ENCODE measurements around the gene H2AZ1.
"Not testable (repeated sequence)": the region's sequence is repeated elsewhere in the genome, so short reads cannot be mapped to it uniquely, and the experiment has no call there.

Gene H2AZ1

DNA sequence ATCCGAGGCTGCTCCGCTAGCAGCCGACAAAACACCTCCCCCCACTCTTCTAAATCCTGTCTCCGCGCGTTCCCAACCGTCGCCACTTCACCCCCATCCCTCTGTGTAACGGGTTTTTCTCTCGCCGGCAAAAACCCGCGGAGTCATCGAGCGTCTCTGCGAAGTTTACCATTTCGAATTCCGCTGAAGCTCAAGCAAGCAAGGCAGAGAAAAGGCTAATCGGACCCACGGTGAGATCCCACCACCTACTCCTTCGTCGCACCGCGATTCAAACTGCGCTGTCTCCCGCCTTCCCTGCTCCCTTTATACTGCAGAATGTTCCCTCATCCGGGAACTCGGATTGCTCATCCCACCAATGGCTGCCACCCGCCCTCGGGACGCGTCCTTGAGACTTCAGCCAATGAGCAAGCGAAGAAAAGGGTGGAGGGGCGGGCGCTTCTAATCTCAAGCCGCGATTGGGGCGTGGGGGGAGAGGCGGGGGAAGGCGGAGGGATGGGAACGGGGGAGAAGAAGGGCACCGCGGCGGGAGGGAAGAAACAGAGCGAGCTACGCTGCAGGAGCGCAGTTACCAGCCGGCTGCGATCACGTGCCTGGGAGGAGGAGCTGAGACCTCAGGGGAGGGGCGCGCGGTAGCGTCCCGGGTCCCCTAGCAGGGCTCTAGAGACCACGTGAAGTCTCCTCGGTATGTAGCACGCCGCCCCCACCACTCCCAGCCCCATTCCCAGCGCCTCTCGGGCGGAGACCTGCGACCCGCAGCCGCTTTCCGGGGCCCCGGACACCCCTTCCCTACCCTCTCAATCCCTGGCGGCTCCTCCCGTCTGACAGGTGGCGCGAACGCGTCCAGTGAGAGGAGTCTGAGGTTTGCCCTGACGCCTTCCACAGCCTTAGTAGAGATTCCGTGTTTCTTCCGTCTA, at the start of gene H2AZ1:
TSS of gene H2AZ1 (minus strand) at position 277 of the 914 bp plus-strand sequence. CDS start at position 172, 105 bp downstream.
- DNase-seq = peak; percentile 99

- peak; percentile 16 for DNase-seq
Observed at GRCh38 chr4:99998062-99998867, 48.2 kb upstream of the H2AZ1 start.

DNA sequence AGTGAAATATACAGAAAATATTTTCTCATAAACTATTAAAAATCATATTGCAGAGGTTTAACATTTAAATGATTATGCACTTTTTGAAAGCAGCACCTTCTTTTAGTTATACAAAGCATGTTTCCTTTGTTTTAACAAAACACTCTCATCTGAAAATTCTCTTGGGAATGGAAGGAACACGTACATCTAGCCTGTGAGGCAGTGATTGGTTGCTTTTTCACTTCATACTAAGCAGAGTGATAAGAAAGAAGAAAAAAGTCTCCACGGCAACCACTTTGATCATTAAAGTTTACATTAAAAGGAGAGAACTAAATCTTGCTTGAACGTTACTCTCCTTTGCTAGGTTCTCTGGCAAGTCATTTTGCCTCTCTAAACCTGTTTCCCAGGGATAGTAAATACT, 41.7 kb upstream of the H2AZ1 start:
- DNase-seq = no peak

DNA sequence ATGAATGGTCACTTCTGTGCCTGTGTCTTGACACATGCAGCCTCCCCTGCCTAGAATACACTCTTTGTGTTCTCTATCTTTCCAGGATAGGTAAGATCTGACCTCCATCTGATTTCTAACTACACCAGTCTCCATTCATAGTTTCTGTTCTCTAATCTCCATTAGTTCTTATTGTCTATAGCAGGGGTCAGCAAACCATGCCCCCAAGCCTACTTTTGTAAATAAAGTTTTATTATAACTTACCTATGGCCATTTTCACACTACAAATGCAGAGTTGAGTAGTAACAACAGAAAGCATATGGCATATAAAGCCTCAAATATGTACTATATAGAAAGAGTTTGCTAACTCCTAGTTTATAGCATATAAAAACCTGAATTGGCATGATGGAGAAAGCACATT, 37.6 kb upstream of the H2AZ1 start:
- no peak for DNase-seq

- no peak for DNase-seq
Observed at GRCh38 chr4:99986792-99987191, 36.7 kb upstream of the H2AZ1 start.

GRCh38 chr4:99983289-99983943, 33.3 kb upstream of the H2AZ1 start:
- no peak for DNase-seq

- DNase-seq = no peak
Observed at GRCh38 chr4:99979872-99980271, 29.8 kb upstream of the H2AZ1 start.

DNA sequence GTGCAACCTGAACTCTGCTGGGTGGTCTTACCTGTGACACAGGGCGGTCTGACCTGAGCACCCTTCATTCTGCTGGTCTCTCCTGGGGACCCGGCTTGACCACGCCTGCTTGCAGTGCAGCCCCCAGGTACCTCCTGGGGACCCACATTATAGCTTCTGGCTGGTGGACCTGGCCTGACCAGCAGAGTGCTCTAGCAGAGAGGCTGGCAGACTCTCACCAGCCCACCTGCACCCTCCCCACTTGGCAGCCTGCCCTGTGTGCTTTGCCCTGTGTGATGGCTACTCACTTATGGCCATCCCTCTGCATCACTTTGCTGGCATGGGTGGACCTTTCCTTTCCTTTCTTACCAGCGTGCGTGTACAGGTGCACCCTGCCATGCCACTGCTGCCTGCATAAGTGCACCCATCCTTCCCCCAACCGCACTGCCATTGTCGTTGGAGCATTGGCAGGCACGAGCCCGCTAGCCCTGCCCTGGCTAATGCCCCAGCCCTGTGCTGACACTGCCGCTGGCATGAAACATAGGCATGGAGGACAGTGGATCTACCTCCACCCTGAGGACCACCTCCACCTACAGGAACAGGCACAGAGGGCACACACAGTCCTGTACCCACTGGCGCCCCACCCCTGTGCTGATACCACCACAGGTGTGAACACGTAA, 21.5 kb upstream of the H2AZ1 start:
- no peak for DNase-seq

DNA sequence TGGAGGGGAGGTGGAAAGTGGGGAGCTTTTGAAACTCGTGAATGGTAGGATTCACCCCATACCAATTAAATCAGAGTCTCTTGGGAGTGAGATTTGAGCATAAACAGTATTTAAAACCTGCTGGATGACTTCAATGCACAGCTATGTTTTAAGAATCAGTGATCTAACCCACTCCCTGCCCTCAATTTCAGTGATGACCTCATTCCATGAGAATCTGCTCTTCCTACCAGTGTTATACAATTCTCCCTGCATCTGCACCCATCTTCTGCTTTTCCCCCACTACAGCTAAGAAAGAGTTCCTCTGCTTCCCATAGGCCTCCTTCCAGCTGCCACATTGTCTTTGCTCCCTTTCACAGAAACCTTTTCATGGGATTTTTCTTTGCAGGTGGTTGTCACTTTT, 18.3 kb upstream of the H2AZ1 start:
- no peak for DNase-seq

GRCh38 chr4:99966692-99967091, 16.6 kb upstream of the H2AZ1 start:
- no peak for DNase-seq

DNA sequence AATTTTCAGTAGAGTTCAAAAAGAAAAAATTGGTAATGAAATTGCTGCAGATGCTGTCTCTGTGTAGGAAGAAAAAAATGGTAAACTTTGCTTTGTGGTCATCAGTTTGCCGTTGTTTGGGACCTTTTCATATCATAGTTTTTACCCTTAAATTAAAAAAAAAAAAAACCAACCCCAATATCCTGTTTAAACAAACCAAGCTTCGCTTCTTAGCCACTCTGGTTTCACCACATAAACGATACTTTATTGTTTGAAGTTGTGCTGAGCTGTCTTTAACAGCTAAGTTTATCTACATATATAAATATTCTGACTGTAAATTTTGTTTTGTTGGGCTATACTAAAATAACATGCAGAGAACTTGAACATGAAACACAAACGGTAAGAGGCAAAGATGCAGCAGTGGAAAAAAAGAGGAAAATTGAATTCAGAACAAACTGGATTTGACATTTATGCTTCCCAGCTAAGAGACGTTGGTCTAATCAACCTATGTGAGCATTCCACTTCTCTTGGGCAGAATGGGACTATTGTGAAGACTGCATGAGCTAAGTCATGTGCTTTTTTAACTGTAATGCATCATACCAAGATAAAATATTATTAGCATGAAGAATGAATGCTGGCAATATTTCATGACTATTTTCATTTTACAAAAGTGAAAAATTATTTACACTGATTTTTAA, 15.7 kb upstream of the H2AZ1 start:
- DNase-seq = no peak

DNA sequence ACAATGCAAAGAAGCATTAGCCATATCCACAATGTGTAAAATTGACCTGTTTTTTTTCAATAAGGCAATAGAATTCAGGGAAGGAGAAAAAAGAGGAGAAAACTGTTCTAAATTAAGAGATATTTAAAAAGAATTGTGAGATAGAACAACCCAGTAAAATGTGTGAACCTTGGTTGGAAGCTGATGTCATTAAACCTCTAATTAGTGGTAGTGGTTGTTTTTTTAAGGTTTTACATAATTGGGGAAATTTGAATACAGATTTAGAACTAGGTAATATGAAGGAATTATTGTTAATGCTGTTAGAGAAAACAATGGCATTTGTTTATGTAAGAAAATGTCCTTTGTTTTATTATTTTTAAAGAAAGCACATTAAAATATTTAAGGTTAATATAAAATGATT, 15.1 kb upstream of the H2AZ1 start:
- no peak for DNase-seq

DNA sequence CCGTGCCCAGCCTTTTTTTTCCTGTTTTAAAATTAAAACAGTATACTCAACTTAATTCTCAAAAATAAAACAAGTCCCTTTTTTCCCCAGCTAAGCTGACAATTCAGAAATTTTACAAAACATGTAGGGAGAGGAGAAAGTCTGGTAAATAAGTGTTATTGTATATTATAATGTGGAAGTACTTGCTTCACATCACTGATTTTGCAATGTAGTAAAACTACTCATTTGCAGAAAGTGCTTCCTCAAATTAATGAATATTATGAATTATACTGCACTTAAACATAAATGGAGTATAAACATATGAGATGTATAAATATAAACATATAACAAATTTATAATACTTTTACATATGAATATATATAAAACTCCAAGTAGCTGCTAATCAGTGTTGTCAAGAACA, 11.6 kb upstream of the H2AZ1 start:
- DNase-seq = no peak

- DNase-seq = no peak
Observed at GRCh38 chr4:99960648-99961047, 10.6 kb upstream of the H2AZ1 start.

DNA sequence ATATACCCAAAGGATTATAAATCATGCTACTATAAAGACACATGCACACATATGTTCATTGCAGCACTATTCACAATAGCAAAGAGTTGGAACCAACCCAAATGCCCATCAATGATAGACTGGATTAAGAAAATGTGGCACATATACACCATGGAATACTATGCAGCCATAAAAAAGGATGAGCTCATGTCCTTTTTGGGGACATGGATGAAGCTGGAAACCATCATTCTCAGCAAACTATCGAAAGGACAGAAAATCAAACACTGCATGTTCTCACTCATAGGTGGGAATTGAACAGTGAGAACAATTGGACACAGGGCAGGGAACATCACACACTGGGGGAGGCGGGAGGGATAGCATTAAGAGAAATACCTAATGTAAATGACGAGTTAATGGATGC, 8.1 kb upstream of the H2AZ1 start:
- not testable (repeated sequence) for DNase-seq

- no peak for DNase-seq
Observed at GRCh38 chr4:99950913-99951254, 809 bp upstream of the H2AZ1 start.

DNA sequence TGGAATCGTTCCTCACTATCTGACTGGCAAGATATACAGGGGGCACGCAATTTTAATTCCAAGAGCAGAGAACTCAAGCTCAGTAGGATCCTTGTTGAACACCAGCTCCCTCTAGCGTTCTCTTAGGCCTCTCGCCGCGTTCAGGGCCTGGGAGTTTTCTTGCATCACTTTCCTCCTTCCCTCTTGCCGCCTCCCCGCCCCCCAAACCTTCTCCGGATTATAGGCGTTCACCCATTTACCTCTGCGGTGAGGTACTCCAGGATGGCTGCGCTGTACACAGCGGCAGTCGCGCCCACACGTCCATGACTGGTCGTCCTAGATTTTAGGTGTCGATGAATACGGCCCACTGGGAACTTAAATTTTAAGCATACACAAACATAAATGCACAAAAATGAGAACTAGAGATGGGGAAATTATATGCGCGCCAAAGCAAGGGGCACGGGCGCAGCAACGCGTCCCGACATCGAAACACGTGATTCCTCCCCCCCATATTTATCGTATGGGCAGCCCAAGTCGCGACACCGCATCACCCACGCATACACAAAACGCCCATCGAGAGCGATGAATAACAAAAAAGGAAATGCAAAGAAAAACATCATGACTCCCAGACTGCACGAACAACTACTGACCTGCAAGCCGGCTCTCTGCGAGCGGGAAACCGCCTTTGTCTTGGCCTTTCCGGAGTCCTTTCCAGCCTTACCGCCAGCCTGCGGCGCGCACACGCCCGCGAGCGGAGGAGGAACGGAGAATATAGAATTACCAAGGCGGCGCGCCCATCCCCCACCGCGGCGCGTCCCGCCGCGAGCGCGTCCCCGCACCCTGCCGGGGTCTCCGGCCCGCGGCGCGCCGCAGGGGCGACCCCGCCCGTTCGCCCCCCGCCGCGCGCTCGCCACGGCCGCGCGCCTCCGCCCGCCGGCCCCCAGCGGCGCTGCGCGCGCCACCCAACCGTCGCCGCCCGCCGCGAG, 759 bp downstream of the H2AZ1 start:
- peak; percentile 97 for DNase-seq

DNA sequence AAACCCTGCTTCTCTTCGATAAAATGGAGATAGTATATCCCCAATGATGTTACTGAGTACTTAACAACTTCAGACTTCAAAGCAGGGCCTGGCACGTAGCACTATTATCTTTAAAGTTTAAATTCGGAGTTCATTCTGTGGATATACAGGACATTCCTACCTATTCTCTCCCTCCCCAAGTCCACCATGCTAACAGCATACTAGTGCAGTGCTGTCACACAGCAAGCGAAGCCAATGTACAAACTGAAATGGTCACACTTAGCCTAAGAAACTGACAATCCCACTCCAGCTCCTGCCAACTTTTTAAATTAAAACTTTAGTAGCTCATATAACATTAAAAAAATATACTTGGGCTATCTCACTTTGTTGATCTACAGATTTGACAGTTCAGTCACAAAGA, 2.5 kb downstream of the H2AZ1 start:
- peak; percentile 7 for DNase-seq

GRCh38 chr4:99947190-99947578, 2.9 kb downstream of the H2AZ1 start:
- DNase-seq = no peak

DNA sequence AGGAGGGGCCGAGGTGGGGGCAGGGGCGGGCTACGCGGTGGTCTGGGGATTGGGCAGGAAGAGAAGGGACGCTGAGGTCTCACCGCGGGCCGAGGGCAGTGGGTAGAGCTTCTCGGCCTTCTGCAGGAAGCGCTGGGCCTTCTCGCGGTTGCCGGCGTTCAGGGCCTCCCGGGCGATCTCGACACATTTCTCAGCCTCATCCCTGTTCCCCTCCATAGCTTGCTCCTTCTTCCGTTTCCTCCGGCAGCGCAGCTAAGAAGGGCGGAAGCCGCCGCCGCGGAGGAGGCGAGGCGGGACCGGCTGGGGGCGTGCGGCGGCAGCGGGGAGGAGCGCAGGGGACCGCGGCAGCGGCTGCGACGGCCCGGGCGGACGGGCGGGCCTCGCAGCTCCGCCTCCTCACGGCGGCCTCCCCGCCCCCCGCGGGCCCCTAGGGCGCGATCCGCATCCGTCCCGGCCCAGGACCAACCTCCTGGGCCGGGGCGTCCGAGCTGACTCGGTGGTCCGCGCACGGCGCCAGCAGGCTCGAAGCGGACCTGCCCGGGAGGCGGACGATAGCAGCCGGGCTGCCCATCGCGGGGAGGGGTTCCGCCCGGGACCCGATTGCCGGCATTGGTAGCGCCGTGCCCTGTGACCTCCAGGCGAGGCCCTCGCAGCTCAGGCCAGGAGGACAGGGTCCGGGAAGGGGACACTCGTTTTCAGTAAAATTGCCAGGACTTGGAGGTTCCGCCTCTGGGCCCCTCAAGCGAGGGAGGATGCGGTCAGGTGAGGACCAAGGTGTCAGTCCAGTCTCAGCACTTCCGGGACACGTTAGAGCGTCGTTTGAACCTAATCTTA, 3.5 kb downstream of the H2AZ1 start, which contains the start of gene DNAJB14:
TSS of gene DNAJB14 (minus strand) at position 263 of the 834 bp plus-strand sequence. CDS start at position 216, 47 bp downstream.
- DNase-seq = peak; percentile 77
